Glomerular endothelial cell (primary cell): Measurements from ENCODE around the gene MYO1B. TPM values are rescaled to one million over a fixed set of nuclear protein-coding genes. Genes with fewer than 3 reads are reported as not detected.

Source experiments
- DNase-seq: peaks from one replicate; pipeline ENCODE4 v3.0.0-alpha.2; 2011; ENCODE audit warnings: low read depth, low spot score; ENCODE audit errors: extremely low read depth
- total RNA-seq: library from RNA; depleted of rRNA; stranded (reverse); fragments of >200 nt; gene quantifications from 2 replicates; pipeline ENCODE4 v1.2.3, GENCODE V29; 2015

Gene MYO1B
- total RNA-seq, 1 donor from 2014 or later, result 232 TPM

- DNase-seq, result no peak
Observed at GRCh38 chr2:191389288-191389687, 144.1 kb downstream of the MYO1B start.

- DNase-seq, result no peak
Observed at GRCh38 chr2:191391171-191391570, 146.0 kb downstream of the MYO1B start.

- no peak for DNase-seq
Observed at GRCh38 chr2:191394043-191394442, 148.8 kb downstream of the MYO1B start.

GRCh38 chr2:191396794-191397193 is 151.6 kb downstream of the MYO1B start:
- DNase-seq, result no peak

- no peak for DNase-seq
Observed at GRCh38 chr2:191399601-191400000, 154.4 kb downstream of the MYO1B start.

- no peak for DNase-seq
Observed at GRCh38 chr2:191401287-191401686, 156.1 kb downstream of the MYO1B start.

- no peak for DNase-seq
Observed at GRCh38 chr2:191402966-191403565, 157.9 kb downstream of the MYO1B start.

- DNase-seq, result no peak
Observed at GRCh38 chr2:191404568-191404991, 159.4 kb downstream of the MYO1B start.

- no peak for DNase-seq
Observed at GRCh38 chr2:191405546-191405945, 160.3 kb downstream of the MYO1B start.

- no peak for DNase-seq
Observed at GRCh38 chr2:191410646-191411436, 165.6 kb downstream of the MYO1B start.

GRCh38 chr2:191411472-191411871 is 166.3 kb downstream of the MYO1B start:
- no peak for DNase-seq

GRCh38 chr2:191412353-191412752 is 167.1 kb downstream of the MYO1B start:
- no peak for DNase-seq

GRCh38 chr2:191415101-191415500 is 169.9 kb downstream of the MYO1B start:
- DNase-seq, result no peak

GRCh38 chr2:191415858-191416257 is 170.7 kb downstream of the MYO1B start:
- DNase-seq, result no peak

- DNase-seq, result no peak
Observed at GRCh38 chr2:191417746-191418145, 172.5 kb downstream of the MYO1B start.

- no peak for DNase-seq
Observed at GRCh38 chr2:191421950-191422349, 176.7 kb downstream of the MYO1B start.

- no peak for DNase-seq
Observed at GRCh38 chr2:191427031-191427430, 181.8 kb downstream of the MYO1B start.

- DNase-seq, result no peak
Observed at GRCh38 chr2:191428141-191428540, 182.9 kb downstream of the MYO1B start.

- DNase-seq, result no peak
Observed at GRCh38 chr2:191430476-191430875, 185.3 kb downstream of the MYO1B start.

- no peak for DNase-seq
Observed at GRCh38 chr2:191432121-191432520, 186.9 kb downstream of the MYO1B start.

- no peak for DNase-seq
Observed at GRCh38 chr2:191434072-191434471, 188.9 kb downstream of the MYO1B start.

GRCh38 chr2:191435141-191435540 is 189.9 kb downstream of the MYO1B start:
- no peak for DNase-seq
